ENCODE data around the gene FNIP2. TPM values are rescaled to one million over a fixed set of nuclear protein-coding genes. Genes with fewer than 3 reads are reported as not detected.
A peak's percentile ranks its signal among the peaks of the same experiment; 100 is the strongest.
"Not testable (repeated sequence)": the region's sequence is repeated elsewhere in the genome, so short reads cannot be mapped to it uniquely, and the experiment has no call there.

FNIP2 gene
- polyA plus RNA-seq, 3 donors: 46.5 to 54.4 (median 48.2) TPM

DNA sequence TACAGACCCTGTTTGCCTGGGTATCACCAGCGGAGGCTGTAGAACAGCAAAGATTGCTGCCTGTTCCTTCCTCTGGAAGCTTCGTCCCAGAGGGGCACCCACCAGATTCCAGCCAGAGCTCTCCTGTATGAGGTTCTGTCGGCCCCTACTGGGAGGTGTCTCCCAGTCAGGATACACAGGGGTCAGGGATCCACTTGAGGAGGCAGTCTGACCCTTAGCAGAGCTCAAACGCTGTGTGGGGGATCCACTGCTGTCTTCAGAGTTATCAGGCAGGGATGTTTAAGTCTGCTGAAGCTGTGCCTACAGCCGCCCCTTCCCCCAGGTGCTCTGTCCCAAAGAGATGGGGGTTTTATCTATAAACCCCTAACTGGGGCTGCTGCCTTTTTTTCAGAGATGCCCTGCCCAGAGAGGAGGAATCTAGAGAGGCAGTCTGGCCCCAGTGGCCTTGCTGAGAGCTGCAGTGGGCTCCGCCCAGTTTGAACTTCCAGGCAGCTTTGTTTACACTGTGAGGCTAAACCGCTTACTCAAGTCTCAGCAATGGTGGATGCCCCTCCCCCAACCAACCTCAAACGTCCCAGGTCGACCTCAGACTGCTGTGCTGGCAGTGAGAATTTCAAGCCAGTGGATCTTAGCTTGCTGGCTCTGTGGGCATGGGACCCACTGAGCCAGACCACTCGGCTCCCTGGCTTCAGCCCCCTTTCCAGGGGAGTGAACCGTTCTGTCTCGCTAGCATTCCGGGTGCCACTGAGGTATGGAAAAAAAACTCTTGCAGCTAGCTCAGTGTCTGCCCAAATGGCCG, 133.7 kb downstream of the FNIP2 start:
- DNase-seq (ENCODE audit: low read depth in 3 of 3, low spot score in 2 of 3): not testable (repeated sequence)

DNA sequence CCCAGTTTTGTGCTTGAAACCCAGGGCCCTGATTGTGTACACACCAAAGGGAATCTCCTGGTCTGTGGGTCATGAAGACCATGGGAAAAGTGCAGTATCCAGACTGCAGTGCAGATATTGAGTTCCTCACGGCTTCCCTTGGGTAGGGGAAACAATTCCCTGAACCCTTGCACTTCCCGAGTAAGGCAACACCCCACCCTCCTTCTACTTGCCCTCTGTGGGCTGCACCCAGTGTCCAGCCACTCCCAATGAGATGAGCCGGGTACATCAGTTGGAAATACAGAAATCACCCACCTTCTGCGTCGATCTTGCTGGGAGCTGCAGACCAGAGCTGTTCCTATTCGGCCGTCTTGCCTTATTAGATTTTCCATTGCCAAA, 134.2 kb downstream of the FNIP2 start:
- no peak for DNase-seq (ENCODE audit: low read depth in 3 of 3, low spot score in 2 of 3)

DNA sequence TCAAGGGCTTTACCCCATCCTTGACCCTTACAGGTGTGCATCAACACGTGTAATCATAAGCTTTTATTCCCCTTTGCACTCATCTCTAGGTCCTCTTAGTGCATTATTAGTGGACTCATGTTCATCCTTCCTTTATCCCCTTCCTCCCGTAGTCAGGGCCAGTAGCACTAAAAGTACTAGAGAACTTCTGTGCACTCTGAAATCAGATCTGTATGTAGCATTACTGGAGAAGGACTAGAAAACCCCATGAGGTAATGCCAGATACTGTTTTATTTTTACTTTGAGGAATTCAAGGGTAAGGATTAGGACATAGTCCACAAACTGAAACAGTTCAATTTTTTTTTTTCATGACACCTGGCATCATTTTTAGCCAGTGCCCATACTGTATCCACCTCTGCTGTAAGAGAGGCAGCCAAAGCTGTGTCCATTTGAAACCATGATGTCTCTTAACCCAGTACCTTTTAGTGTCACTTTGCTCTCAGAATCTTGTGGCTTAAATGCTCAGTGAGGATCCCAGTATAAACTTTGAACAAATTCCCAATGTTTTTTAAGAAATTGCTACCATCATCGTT, 134.7 kb downstream of the FNIP2 start:
- no peak for DNase-seq (ENCODE audit: low read depth in 3 of 3, low spot score in 2 of 3)

DNA sequence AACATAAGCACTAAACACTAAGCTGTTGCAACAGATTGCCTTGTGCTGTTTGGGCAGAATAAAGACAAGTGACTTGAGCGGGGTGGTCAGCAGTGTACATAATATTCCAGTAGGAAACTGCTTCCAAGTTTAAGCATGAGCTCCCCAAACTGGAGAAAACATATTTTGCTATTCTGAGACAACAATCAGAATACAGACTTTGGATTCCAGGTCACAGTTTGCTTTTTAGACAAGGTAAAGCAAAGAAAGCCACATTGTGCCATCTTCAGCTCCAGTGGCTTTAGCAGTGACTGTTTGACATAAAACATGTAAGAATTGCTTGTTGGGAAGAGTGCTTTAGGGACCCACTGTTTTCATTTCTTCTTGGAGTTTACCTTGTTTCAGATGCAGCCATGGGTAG, 136.0 kb downstream of the FNIP2 start:
- DNase-seq (ENCODE audit: low read depth in 3 of 3, low spot score in 2 of 3): no peak

DNA sequence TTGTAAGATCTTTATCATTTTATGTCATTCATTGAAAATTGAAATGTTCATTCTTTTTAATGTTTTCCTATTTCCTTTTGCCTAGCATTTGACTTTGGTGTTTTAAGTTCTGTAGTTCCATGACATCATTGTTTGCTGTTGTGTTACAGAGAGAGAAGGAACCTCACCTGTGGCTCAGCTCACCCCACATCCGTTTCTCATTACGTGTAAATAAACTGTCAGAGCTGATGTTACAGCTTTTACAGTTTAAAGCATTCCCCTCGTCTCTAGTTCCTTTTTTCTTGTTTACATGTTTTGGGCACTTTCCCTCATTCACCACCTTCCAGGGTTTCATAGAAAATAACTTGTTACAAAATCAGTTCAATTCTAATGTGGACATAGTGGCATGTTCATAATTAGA, 137.2 kb downstream of the FNIP2 start:
- no peak for DNase-seq (ENCODE audit: low read depth in 3 of 3, low spot score in 2 of 3)

DNA sequence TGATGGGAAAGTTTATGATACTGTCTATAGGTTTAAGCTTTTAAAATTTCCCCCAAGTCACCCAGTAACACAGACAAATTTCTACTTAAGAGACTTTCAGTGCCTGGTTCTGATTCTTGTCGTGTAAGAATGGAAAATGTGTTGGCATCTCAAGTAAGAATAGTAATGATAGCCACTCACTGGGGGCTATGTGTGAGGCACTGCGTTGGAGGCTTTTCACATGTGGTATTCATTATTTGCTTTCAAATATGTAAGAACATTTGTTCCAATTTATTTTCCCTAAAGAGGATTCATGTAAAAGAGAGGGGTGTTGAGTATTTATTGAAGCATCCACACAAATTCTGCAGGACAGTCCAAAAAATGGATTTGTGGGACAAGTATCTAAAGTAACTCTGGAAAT, 143.6 kb downstream of the FNIP2 start:
- no peak for DNase-seq (ENCODE audit: low read depth in 3 of 3, low spot score in 2 of 3)

DNA sequence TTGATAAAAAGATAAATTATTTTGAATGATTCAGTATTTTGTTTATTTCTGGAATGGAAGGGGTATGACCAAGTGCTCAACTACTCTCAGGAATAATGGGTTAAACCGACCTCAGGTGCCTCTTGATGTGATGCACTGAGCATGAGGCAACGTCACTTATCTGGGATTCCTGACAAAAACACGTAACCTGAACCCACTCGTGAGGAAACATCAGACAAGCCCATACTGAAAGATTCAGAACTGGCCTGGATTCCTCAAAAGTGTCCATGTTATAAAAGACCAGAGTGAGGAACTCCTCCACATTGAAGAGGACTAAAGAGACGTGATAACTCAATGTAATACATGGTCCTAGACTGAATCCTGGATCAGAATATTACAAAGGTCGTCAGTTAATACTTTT, 144.0 kb downstream of the FNIP2 start:
- DNase-seq (ENCODE audit: low read depth in 3 of 3, low spot score in 2 of 3): no peak

DNA sequence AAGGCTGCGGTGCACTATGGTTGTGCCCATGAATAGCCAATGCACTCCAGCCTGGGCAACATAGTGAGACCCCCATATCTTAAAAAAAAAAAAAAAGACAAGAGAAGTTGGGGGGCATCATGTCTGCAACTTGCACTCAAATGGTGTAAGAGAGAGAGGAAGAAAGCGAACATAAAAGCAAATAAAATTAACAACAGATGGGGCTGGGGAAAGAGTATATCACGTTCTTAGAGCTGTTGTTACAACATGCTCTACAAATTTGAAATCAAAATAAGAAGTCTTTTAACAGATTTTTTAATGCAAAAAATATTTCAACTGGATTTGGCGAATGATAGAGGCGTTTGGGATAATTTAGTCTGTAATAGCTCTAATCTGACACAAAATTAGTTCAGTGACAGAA, 144.9 kb downstream of the FNIP2 start:
- no peak for DNase-seq (ENCODE audit: low read depth in 3 of 3, low spot score in 2 of 3)

DNA sequence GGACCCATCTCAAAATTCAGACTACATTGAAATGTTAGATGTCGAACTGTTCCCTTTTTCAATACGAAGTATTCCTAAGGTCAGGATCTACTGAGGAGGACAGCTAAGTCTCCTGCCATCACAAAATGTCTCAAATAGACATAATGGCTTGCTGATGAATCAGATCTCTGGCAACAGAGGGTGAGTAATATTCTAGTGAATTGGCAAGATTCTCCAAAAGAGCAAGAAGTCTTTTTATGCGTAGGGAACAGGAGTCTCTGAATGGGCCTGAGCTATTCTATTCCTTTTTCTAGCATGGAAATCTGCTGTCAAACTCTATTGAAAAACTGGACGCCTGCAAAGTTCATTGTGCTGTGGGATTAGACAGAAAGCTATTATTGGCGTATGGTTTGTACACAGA, 145.4 kb downstream of the FNIP2 start:
- DNase-seq (ENCODE audit: low read depth in 3 of 3, low spot score in 2 of 3): no peak

DNA sequence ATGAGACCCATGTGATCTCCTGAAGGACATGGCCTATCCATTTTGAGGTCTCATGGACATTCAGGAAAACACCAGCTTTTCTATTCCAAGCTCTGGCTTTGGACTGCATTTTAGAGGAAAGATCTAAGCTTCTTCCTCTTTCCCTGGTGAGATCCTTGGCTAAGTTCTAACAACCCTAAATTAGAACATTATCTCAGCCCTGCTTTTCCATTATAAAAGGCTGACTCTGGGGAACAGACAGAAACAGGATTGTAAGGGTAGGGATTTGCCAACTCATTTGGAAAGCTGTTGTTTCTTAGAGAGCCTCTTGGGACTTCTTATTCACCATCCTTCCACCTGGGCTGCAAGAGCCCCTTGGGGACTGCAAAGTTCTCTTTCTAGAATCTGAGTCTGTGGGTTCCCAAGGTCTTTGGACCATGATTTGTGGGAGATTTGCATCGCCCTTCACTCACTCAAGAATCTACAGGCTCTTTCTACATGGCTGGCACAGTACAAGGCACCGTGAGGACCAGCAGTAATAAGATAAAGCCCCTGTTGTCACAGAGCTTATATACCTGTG, 146.9 kb downstream of the FNIP2 start:
- DNase-seq (ENCODE audit: low read depth in 3 of 3, low spot score in 2 of 3): no peak

DNA sequence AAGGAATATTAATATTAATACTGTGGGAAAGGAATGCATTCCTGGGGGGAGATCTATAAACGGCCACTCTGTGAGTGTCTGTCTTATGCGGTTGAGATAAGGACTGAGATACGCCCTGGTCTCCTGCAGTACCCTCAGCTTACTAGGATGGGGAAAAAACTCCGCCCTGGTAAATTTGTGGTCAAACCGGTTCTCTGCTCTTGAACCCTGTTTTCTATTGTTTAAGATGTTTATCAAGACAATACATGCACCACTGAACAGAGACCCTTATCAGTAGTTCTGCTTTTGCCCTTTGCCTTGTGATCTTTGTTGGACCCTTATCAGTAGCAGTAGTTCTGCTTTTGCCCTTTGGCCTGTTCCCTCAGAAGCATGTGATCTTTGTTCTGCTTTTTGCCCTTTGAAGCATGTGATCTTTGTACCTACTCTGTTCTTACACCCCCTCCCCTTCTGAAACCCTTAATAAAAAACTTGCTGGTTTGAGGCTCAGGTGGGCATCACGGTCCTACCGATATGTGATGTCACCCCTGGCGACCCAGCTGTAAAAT, 151.7 kb downstream of the FNIP2 start:
- not testable (repeated sequence) for DNase-seq (ENCODE audit: low read depth in 3 of 3, low spot score in 2 of 3)

DNA sequence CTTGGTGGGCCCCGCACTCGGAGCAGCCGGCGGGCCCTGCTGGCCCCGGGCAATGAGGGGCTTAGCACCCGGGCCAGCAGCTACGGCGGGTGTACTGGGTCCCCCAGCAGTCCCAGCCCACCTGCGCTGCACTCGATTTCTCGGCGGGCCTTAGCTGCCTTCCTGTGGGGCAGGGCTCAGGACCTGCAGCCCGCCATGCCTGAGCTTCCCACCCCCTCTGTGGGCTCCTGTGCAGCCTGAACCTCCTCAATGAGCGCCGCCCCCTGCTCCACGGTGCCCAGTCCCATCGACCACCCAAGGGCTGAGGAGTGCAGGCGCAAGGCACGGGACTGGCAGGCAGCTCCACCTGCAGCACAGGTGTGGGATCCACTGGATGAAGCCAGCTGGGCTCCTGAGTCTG, 158.9 kb downstream of the FNIP2 start:
- DNase-seq (ENCODE audit: low read depth in 3 of 3, low spot score in 2 of 3): not testable (repeated sequence)

DNA sequence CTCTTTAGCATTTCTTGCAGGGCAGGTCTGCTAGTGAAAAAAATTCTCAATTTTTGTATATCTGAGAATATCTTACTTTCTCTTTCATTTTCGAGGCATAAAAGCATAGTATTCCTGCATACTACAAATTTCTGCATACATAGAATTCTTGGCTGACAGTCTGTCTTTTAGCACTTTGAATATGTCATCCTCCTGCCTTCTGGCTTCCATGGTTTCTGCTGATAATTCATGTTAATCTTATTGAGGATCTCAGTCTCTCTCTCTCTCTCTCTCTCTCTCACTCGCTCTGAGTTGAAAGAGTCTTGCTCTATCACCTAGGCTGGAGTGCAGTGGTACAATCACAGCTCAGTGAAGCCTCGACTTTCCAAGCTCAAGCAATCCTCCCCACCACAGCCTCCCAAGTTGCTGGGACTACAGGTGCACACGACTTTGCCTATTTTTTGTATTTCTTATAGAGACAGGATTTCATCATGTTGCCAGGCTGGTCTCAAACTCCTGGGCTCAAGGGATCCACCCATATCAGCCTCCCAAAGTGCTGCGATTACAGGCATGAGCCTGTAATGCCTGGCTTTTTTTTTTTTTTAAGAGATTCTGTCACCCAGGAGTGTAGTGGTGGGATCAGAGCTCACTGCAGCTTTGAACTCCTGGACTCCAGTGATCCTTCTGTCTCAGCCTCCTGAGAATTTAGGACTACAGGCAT, 161.3 kb downstream of the FNIP2 start:
- no peak for DNase-seq (ENCODE audit: low read depth in 3 of 3, low spot score in 2 of 3)

DNA sequence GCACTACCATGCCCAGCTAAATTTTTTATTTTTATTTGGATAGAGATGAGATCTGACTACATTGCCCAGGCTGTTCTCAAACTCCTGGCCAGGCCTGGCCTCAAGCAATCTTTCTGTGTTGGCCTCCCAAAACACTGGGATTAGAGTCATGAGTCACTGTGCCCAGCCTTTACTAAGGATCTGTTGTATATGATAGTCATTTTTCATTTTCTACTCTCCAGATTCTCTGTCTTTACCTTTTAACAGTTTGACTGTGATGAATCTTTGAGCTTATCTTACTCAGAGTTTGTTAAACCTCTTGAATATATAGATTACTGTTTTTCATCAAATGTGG, 161.8 kb downstream of the FNIP2 start:
- no peak for DNase-seq (ENCODE audit: low read depth in 3 of 3, low spot score in 2 of 3)

DNA sequence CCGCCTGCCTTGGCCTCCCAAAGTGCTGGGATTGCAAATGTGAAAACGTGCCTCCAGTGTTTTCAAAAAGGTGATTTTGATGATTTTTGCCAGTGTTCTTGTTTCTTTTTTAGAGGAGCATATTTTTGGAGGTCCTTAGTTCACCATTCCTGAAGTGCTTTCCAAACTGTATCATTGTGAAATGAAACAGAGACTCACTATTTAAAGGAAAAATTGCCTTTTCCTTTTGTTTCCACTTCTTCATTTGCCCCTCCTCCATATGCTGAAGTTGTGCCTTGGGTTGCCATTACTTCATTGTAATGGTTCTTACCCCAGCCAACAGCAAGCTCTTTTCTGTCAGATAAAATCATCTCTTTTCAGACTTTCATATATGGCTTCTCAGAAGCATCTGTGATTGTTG, 164.4 kb downstream of the FNIP2 start:
- no peak for DNase-seq (ENCODE audit: low read depth in 3 of 3, low spot score in 2 of 3)

DNA sequence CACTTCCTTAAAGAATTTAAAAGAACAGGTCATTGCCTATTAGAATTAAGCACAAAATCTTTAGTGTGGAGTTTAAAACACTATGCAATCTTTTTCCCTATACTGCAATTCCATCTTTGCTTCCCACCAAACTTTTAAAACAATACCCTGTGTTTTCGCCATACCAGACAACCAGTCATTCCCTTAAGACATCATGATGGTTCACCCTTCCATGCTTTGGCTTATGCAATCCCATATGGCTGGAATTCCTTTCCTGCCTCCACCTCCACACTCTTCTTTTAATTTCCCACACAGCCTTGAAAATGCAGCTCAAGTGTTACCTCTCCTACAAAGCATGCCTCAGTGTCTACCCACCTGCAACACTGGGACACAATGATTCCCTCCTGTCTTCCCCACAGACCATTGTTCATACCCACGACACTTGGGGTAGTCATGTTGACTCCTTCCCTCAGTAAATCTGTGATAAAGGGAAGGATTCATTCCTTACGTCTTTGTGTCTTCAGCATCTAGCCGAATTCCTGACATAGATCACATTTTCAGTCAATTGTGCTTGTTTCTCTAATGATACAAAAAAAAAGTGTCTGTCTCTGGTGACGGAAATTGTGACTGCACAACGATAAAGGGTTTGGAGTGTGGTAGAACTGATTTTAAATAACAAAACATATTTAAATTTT, 166.3 kb downstream of the FNIP2 start:
- no peak for DNase-seq (ENCODE audit: low read depth in 3 of 3, low spot score in 2 of 3)

DNA sequence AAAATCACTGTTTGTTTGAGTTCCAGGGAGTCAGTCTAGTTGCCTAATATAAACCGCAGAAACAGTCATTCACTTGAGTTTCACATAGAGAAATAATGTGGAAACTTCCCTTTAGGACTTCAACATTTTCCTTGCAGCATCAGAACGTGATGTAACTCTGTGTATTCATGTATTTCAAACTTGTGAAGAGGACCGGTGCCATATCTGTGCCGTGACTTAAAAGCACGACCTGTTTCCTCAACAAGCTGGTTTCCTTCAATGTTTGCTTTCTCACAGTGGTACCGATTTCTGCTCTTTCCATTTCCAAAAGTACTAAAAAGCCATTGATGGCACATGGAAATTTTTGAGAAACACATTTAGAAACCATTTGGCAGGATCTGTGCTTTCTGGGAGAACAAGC, 167.4 kb downstream of the FNIP2 start:
- no peak for DNase-seq (ENCODE audit: low read depth in 3 of 3, low spot score in 2 of 3)

DNA sequence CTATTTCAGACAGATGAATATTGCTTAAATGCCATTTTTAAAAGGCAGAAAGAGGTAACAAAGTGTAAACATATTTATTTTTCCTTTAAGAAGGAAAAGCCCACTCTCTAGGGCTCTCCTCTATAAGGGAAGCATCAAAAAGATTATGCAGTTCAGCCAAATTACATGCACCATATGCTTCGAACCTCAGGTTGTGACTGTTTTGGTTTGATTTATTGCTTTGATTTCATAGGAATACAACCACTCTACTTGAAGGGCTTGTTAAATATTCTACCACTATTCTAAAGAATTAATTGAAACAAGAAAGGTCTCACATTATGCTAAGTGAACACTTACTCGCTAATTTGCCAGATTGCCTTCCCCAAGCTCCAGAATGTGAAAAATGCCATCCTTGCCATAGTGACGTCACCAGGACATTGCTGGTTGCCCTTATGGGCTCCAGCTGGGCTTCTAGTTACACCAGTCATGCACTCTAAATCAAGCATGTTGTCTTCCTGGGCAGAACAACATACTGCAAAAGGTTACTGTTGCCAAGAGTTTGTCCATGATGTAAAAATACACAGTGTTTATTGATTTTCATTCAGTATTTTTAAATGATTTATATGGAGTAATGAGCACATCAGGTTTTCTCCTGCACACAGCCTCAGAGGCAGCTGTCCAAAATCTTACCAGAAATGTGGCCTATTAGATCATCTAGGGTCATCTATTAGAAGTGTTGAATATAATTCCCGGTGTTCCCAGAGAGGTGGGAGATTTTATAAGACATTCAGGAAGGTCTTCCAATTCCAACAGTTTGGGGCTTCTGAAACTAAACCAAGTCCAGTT, 169.6 kb downstream of the FNIP2 start:
- DNase-seq (ENCODE audit: low read depth in 3 of 3, low spot score in 2 of 3): peak in 1 of 3 donors; percentile 8

DNA sequence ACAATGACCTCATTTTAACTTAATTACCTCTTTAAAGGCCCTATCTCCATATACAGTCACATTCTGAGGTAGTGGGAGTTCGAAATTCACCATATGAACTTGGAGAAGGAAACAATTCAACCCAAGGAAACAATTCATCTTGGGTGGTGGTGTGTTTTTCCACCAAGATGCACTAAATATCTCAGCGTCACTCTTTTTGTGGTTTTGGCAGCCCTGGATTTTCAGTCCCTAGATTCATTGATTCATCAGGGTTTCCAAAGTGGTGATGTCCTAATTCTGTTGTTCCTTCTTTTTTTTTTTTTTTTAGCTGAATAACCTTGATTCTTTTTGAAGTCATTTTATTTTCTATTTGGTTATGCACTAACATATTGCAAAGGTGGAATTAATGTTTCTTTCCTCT, 171.4 kb downstream of the FNIP2 start:
- no peak for DNase-seq (ENCODE audit: low read depth in 3 of 3, low spot score in 2 of 3)

DNA sequence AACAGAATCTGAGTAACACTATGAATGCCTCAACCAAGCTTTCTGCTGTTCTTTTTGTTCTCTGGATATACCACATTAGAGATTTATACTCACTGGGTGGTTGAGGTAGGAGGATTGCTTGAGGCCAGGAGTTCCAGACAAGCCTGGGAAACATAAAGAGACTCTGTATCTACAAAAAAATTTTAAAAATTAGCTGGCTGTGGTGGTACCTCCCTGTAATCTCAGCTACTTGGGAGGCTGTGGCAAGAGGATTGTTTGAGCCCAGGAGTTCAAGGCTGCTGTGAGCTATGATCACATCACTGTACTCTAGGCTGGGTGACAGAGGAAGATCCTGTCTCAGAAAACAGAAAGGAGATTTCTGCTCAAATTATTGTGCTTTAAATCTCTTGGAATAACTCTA, 172.5 kb downstream of the FNIP2 start:
- DNase-seq (ENCODE audit: low read depth in 3 of 3, low spot score in 2 of 3): no peak

Data from right renal cortex interstitium (tissue), 3 donors.